NCI-H82 (cell line): ENCODE data around the gene STAMBPL1.

ENCODE experiments used
- DNase-seq: peaks from one replicate; lab custom pipeline; 2025; lab: John Stamatoyannopoulos, UW

The STAMBPL1 gene

DNA sequence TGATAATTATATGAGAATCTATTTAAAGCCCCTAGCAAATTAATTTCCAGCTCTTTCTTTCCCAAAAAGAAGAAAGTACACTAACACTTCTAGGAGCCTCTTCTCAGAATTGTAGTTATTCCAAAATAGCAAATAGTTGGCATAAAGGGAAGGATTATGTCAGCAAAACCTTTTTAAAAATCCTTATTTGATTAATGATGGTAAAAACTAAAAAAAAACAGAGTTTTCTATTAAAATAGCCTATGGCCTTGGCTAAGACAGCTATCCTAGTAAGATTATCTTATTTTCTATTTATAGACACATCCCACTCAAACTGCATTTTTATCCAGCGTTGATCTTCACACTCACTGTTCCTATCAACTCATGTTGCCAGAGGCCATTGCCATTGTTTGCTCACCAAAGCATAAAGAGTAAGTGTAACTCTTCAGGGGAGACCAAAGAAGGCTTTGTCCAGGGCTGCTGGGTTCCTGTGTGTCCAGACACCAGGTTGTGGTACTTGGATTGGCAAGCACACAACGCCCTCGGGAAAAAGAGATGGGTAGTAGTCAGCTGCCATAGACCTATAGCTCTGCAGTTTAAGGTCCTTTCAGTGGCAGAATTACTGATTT is 41.0 kb downstream of the STAMBPL1 start:
- no peak for DNase-seq

- no peak for DNase-seq
Measured at GRCh38 chr10:88922041-88922440, 42.0 kb downstream of the STAMBPL1 start.

GRCh38 chr10:88923520-88923919 is 43.5 kb downstream of the STAMBPL1 start:
- DNase-seq = no peak

- DNase-seq = no peak
Measured at GRCh38 chr10:88926566-88927415, 46.7 kb downstream of the STAMBPL1 start.

DNA sequence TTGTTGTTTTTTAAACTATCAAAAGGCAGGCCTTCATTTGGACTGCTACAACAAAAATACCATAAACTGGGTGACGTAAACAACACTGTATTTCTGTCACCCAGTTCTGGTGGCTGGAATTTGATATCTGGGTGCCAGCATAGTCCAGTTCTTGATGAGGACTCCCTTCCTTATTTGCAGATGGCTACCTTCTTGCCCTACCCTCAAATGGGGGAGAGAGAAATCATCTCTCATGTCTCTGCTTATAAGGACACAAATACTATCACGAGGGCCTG is 47.3 kb downstream of the STAMBPL1 start:
- no peak for DNase-seq

- no peak for DNase-seq
Measured at GRCh38 chr10:88928254-88928653, 48.2 kb downstream of the STAMBPL1 start.

DNA sequence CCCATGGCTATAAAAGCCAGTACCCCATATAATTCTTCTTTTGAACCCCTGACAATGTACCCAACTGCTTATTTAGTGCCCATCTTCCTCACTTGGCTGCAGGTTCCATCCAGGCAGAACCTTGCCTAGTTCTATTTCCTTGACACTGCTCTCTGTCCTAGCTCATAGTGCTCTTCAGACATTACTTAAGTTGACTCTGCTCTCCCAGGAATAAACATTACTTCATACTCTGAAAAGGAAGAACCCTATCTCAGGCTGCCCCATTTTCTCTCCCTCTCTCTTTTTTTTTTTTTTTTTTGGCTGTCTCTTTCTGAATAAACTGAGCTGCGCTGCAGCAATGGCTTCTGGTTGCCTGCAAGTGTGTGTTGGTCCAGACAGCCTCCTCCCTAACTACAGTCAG is 51.5 kb downstream of the STAMBPL1 start:
- DNase-seq = no peak

DNA sequence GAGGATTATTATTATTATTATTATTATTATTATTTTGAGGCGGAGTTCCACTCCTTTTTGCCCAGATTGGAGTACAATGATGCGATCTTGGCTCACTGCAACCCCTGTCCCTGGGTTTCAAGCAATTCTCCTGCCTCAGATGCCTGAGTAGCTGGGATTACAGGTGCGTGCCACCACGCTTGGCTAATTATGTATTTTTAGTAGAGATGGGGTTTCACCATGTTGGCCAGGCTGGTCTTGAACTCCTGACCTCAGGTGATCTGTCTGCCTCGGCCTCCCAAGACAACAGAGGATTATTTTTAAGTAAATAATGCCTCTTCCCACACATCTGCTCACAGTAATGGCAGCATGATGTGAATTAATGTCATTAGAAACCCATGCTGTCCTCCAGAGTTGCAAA is 52.0 kb downstream of the STAMBPL1 start:
- DNase-seq = peak; percentile 42

- DNase-seq = peak; percentile 85
Measured at GRCh38 chr10:88932539-88933256, 52.7 kb downstream of the STAMBPL1 start.

GRCh38 chr10:88933564-88933963 is 53.5 kb downstream of the STAMBPL1 start:
- no peak for DNase-seq

- peak; percentile 71 for DNase-seq
Measured at GRCh38 chr10:88934900-88935672, 55.0 kb downstream of the STAMBPL1 start.

GRCh38 chr10:88936656-88937055 is 56.6 kb downstream of the STAMBPL1 start:
- DNase-seq = no peak

DNA sequence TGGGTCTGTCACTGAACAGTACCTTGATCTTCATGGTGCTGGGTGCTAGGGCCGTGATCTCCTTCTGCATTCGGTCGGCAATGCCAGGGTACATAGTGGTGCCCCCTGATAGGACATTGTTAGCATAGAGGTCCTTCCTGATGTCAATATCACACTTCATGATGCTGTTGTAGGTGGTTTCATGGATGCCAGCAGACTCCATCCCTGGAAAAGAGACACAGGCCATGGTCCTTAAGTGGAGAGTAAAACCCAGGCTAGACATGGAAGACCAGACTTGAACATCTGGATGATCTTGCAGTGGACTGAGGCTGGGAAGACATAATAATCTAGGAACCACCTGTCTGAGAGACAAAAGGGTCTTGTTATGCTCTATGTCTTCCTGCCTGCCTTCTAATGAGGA is 58.0 kb downstream of the STAMBPL1 start:
- DNase-seq = no peak

DNA sequence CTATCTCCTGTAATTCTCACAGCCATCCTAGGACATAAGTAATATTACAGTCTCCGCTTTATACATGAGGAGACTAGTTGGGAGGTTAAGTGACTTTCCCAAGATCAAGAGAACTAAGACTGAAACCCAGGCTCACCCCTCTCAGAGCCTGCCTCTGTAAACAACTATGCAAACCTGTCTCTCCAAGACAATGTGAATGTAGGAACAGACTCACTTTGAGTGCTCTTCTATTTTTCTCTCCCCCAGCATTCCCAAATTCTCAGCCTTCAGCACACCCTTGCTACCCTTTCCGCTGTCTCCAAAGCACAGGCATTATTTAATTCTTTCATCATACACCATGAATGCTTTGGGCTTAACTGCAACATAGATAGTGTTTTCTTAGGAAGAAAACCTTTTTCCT is 58.9 kb downstream of the STAMBPL1 start:
- DNase-seq = no peak

DNA sequence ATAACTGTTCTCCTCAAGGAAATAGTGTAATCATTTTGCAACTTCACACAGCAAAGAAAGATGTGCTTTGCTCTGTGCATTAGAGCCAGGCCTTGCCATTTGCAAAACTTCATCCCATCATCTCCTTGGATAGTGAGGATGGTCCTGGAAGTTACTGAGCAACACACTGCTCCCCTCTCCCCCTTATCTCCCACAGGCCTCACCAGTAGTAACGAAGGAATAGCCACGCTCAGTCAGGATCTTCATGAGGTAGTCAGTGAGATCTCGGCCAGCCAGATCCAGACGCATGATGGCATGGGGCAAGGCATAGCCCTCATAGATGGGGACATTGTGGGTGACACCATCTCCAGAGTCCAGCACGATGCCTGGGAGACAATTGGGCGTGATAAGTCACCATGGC is 61.0 kb downstream of the STAMBPL1 start:
- no peak for DNase-seq

GRCh38 chr10:88943778-88944177 is 63.7 kb downstream of the STAMBPL1 start:
- DNase-seq = no peak

GRCh38 chr10:88944813-88945212 is 64.8 kb downstream of the STAMBPL1 start:
- DNase-seq = no peak

GRCh38 chr10:88946200-88946599 is 66.2 kb downstream of the STAMBPL1 start:
- DNase-seq = no peak

- no peak for DNase-seq
Measured at GRCh38 chr10:88946965-88947590, 67.0 kb downstream of the STAMBPL1 start.

- no peak for DNase-seq
Measured at GRCh38 chr10:88949051-88949450, 69.0 kb downstream of the STAMBPL1 start.

DNA sequence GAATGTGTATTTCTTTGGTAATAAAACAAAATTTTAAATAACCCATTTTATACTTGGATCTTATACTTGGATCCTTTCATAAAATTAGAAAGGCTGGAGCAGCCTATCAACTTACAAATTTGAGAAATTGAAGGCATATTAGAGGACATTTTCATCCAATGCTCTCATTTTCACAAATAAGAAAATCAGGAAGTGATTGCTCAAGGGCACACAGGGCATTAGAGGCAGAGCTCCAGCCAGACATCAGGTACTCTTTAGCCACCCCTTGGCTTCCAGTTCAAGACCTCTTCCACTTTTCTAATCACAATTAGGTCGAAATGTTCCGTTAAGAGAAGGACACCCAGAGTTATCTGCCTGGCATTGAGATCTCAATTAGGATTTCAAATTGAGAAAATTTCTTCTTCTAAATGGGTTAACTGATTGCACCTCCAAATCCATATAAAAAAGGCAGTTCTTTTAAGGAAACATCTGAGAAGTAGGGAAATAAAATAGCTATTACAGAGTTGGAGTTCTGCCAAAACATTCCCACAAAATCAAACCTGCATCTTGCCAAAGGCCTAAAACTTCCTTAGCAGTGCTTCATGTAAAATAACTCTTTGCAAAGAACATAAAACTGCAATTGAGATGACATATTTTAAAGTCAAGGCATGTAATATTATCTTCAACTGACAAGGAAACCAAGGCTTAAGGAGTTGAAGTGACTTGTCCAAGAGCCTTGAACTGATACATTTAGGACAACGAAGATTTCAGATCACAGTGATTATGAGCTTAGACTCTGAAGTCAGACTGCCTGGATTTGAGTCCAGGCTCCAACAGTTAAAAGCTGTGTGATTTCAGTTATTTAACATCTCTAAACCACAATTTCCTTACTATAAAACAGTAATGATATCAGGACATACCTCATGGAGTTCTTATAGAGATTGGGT is 70.1 kb downstream of the STAMBPL1 start:
- DNase-seq = no peak
